Smooth muscle cell (in vitro differentiated cells): Measurements from ENCODE around the gene CTTNBP2NL. TPM values are rescaled to one million over a fixed set of nuclear protein-coding genes. Genes with fewer than 3 reads are reported as not detected.

ENCODE experiments used
- DNase-seq: peaks from one replicate; lab custom pipeline; 2025; ENCODE audit not compliant: unreplicated experiment; lab: John Stamatoyannopoulos, UW
- H2AFZ ChIP-seq: fragments of 200-600 bp; sonication (generic); 2 replicates; pipeline ENCODE4 v1.6.0; 2016; ENCODE audit warnings: antibody characterized with exemption, low read depth, mild to moderate bottlenecking
- H3F3A ChIP-seq: fragments of 200-600 bp; sonication (generic); 2 replicates; pipeline ENCODE4 v1.6.0; 2017; ENCODE audit warnings: antibody characterized with exemption, low read depth
- H3K27ac ChIP-seq: fragments of 200-600 bp; sonication (generic); 2 replicates; pipeline ENCODE4 v1.5.1; 2016; ENCODE audit warnings: low read depth, mild to moderate bottlenecking
- H3K27me3 ChIP-seq: fragments of 200-600 bp; sonication (generic); 2 replicates; pipeline ENCODE4 v1.6.1; 2016; ENCODE audit warnings: low read depth, mild to moderate bottlenecking
- H3K36me3 ChIP-seq: fragments of 200-600 bp; sonication (generic); 2 replicates; pipeline ENCODE4 v1.5.1; 2016; ENCODE audit warnings: low read depth
- H3K4me1 ChIP-seq: fragments of 200-600 bp; sonication (generic); 2 replicates; pipeline ENCODE4 v1.5.1; 2016; ENCODE audit warnings: low read depth
- H3K4me2 ChIP-seq: fragments of 200-600 bp; sonication (generic); 2 replicates; pipeline ENCODE4 v1.6.0; 2016; ENCODE audit warnings: mild to moderate bottlenecking
- H3K4me3 ChIP-seq: fragments of 200-600 bp; sonication (generic); 2 replicates; pipeline ENCODE4 v1.5.1; 2016; ENCODE audit warnings: mild to moderate bottlenecking
- H3K79me2 ChIP-seq: fragments of 200-600 bp; sonication (generic); 2 replicates; pipeline ENCODE4 v1.6.0; 2016; ENCODE audit warnings: low read depth, mild to moderate bottlenecking
- H3K9ac ChIP-seq: fragments of 200-600 bp; sonication (generic); 2 replicates; pipeline ENCODE4 v1.6.0; 2016; ENCODE audit warnings: low read depth
- H3K9me3 ChIP-seq: fragments of 200-600 bp; sonication (generic); replicated peaks from 2 replicates; pipeline ENCODE4 v1.5.1; 2016; ENCODE audit warnings: low read depth
- H4K20me1 ChIP-seq: fragments of 200-600 bp; sonication (generic); 2 replicates; pipeline ENCODE4 v1.6.0; 2016; ENCODE audit warnings: low read depth
- CTCF ChIP-seq: fragments of 200-600 bp; sonication (generic); IDR thresholded peaks from 2 replicates; pipeline ENCODE4 v1.5.1; 2017; ENCODE audit warnings: borderline replicate concordance, mild to moderate bottlenecking, antibody characterized with exemption; ENCODE audit not compliant: insufficient read depth, poor library complexity, severe bottlenecking
- WGBS: methylation state at CpG from one replicate; pipeline ENCODE4 v1.1.7; 2016; ENCODE audit warnings: low lambda C conversion rate; 5-methylcytosine and 5-hydroxymethylcytosine counted together
- polyA plus RNA-seq: library from polyadenylated mRNA; unstranded; fragments of >200 nt; fragmentation: Nextera tagmentation; extraction: Ambion mirVana; gene quantifications from 2 replicates; pipeline ENCODE4 v1.2.1, GENCODE V29; 2016
- total RNA-seq: library from RNA; depleted of rRNA; stranded (reverse); fragments of >200 nt; gene quantifications from 2 replicates; pipeline ENCODE4 v1.2.3, GENCODE V29; 2014

The CTTNBP2NL gene
- total and polyA plus RNA-seq, 2 experiments from 2014 or later: 10.4 to 19.7 TPM

- no peak for DNase-seq
These were observed 25.0 kb upstream of the CTTNBP2NL start for GRCh38 chr1:112370996-112371395.

GRCh38 chr1:112371775-112372174 is 24.2 kb upstream of the CTTNBP2NL start:
- Histone ChIP-seq H3K36me3 (no peaks in the 10 kb centered on the region), H3K79me2 (no peaks in the 10 kb centered on the region), H3K4me3 (no peak overlapping the region), H3K4me2 (peak overlapping the region; percentile 37), H4K20me1 (no peaks in the 10 kb centered on the region), H3K27ac (peak overlapping the region; percentile 20), H3K9ac (no peak overlapping the region), H3K9me3 (no peaks in the 10 kb centered on the region), H2AFZ (no peak overlapping the region), H3F3A (no peaks in the 10 kb centered on the region), H3K4me1 (no peaks in the 10 kb centered on the region), H3K27me3 (no peaks in the 10 kb centered on the region)
- no peak for TF ChIP-seq CTCF
- WGBS: 60% methylated on average over 3 of the region's 3 CpGs
- DNase-seq: no peak

More at GRCh38 chr1:112370996-112371395, 25.0 kb upstream of the CTTNBP2NL start:
- Histone ChIP-seq H4K20me1 (no peaks in the 10 kb centered on the region), H3K36me3 (no peaks in the 10 kb centered on the region), H3K4me3 (no peak overlapping the region), H3F3A (no peaks in the 10 kb centered on the region), H2AFZ (no peak overlapping the region), H3K9ac (no peak overlapping the region), H3K27ac (peak overlapping the region; percentile 20), H3K4me2 (peak overlapping the region; percentile 37), H3K79me2 (no peaks in the 10 kb centered on the region), H3K27me3 (no peaks in the 10 kb centered on the region), H3K9me3 (no peaks in the 10 kb centered on the region), H3K4me1 (no peaks in the 10 kb centered on the region)
- no peak for TF ChIP-seq CTCF
- 14% methylated on average over 4 of the region's 4 CpGs for WGBS

- Histone ChIP-seq H4K20me1 (no peaks in the 10 kb centered on the region), H3K9me3 (no peaks in the 10 kb centered on the region), H3K4me2 (no peak overlapping the region), H3K36me3 (no peaks in the 10 kb centered on the region), H3K79me2 (no peaks in the 10 kb centered on the region), H3K9ac (no peak overlapping the region), H3F3A (no peaks in the 10 kb centered on the region), H2AFZ (no peak overlapping the region), H3K27me3 (no peaks in the 10 kb centered on the region), H3K4me3 (no peak overlapping the region), H3K27ac (no peak overlapping the region), H3K4me1 (no peaks in the 10 kb centered on the region)
- no peak for DNase-seq
- TF ChIP-seq CTCF: no peak
- WGBS: 88% methylated on average over 1 of the region's 1 CpG
These were observed 22.2 kb upstream of the CTTNBP2NL start for GRCh38 chr1:112373806-112374205.

GRCh38 chr1:112375701-112376100 is 20.3 kb upstream of the CTTNBP2NL start:
- Histone ChIP-seq H3K27ac (no peak overlapping the region), H3K9ac (no peak overlapping the region), H3K4me3 (no peak overlapping the region), H3K79me2 (no peaks in the 10 kb centered on the region), H3K27me3 (peaks cover 7% of the 10 kb centered on the region), H3K36me3 (no peaks in the 10 kb centered on the region), H3F3A (no peaks in the 10 kb centered on the region), H2AFZ (no peak overlapping the region), H4K20me1 (no peaks in the 10 kb centered on the region), H3K4me2 (no peak overlapping the region), H3K9me3 (no peaks in the 10 kb centered on the region), H3K4me1 (no peaks in the 10 kb centered on the region)
- no peak for TF ChIP-seq CTCF
- 64% methylated on average over 1 of the region's 1 CpG for WGBS
- no peak for DNase-seq
